ENCODE data around the gene WNT9A. TPM values are rescaled to one million over a fixed set of nuclear protein-coding genes. Genes with fewer than 3 reads are reported as not detected.

The WNT9A gene
- total and polyA plus RNA-seq, 9 of the 15 experiments (the other 6 are each of a cell fraction or from before 2014, with no cell fraction given): 0.04 to 0.17 (median 0.10) TPM; not detected in 4

- H3K9me3 ChIP-seq (replicated peaks; ENCODE audit: control insufficient read depth, insufficient read depth, low read depth, low read length): no peaks in the 10 kb centered on the region
- H3K36me3 ChIP-seq (ENCODE audit: control insufficient read depth, insufficient read depth, low read length): no peaks in the 10 kb centered on the region
- H3K79me2 ChIP-seq (ENCODE audit: control insufficient read depth, insufficient read depth, low read length): no peaks in the 10 kb centered on the region
- FAIRE-seq (no peak), DNase-seq (ENCODE audit: extremely low read depth in 1 of 4, low spot score in 3 of 4) (peak in 1 of 4 experiments; percentile 17), ATAC-seq (no peak)
- peaks cover 16 to 81% of the 10 kb centered on the region in 2 experiments for H3K27me3 ChIP-seq (ENCODE audit: control insufficient read depth in 2 of 2, insufficient read depth in 2 of 2, low read length in 2 of 2)
- intact Hi-C loops (cut with micrococcal nuclease): loop anchor here (10.0 kb wide), 1 partner anchor 494 kb away; no protein-coding TSS in a partner anchor
- ChIA-PET CTCF (ENCODE audit: low intra/inter-chr PET ratio) (interaction anchor here (0.7 kb wide), 1 partner anchor 567 kb away, joined by 3 read pairs; no protein-coding TSS in a partner anchor), POLR2A (interaction anchor here (0.6 to 0.7 kb wide), 2 partner anchors 214 to 714 kb away, joined by 3 to 4 read pairs; partner anchors contain the start of genes JMJD4 and SNAP47)
- peak overlapping the region; percentile 40; the same call in 1 of the 2 replicates for H3K4me3 ChIP-seq
- in situ Hi-C loops (cut with MboI): no loop called here
- peaks cover 17% of the 10 kb centered on the region for H4K20me1 ChIP-seq (replicated peaks; ENCODE audit: control insufficient read depth, insufficient read depth, low read length)
- peak overlapping the region; percentile 29; the same call in 1 of the 2 replicates for H2AFZ ChIP-seq (ENCODE audit: low read depth, low read length)
- H3K9ac ChIP-seq (ENCODE audit: insufficient read depth in 1 of 2, low read depth in 2 of 2, low read length in 2 of 2): peak overlapping the region in 1 of 2 experiments; percentile 83; a peak in 2 of 4 replicates
- peaks cover 2 to 51% of the 10 kb centered on the region in 2 experiments; a peak in 4 of 5 replicates for H3K4me1 ChIP-seq (replicated peaks in 1 of 2; ENCODE audit: control insufficient read depth in 2 of 2, insufficient read depth in 2 of 2, low read length in 2 of 2)
- no peaks in the 10 kb centered on the region for H3K9me1 ChIP-seq (ENCODE audit: control insufficient read depth, insufficient read depth, low read length)
- WGBS (ENCODE audit: insufficient coverage, low coverage, missing lambda C conversion rate): 22% methylated on average over 25 of the region's 25 CpGs
- no peak for TF ChIP-seq MXI1 (IDR thresholded peaks at IDR 0.05; ENCODE audit: low read depth, low read length)
- peak; percentile 62 to 66 for TF ChIP-seq NRF1 (conservative IDR thresholded peaks at IDR 0.05 in 1 of 2, IDR thresholded peaks at IDR 0.05 in 1 of 2)
- TF ChIP-seq HNRNPLL (IDR thresholded peaks at IDR 0.05; ENCODE audit: low read depth, low read length, poor library complexity, severe bottlenecking): peak; percentile 88
- BruUV-seq (replicated peaks): no TSS peak
- peak overlapping the region; percentile 48 for H3K4me2 ChIP-seq (ENCODE audit: insufficient read depth, low read length)
- no peak overlapping the region for H3K27ac ChIP-seq (ENCODE audit: extremely low read depth, low read depth, low read length)
Measured at GRCh38 chr1:227948493-227949260, 945 bp upstream of the WNT9A start.

- Histone ChIP-seq H3K4me3 (peak overlapping the region; percentile 40), H3K9me3 (replicated peaks; ENCODE audit: control insufficient read depth, insufficient read depth, low read depth, low read length) (no peaks in the 10 kb centered on the region), H3K36me3 (ENCODE audit: control insufficient read depth, insufficient read depth, low read length) (no peaks in the 10 kb centered on the region), H2AFZ (ENCODE audit: low read depth, low read length) (peak overlapping the region; percentile 72), H3K4me2 (ENCODE audit: insufficient read depth, low read length) (peak overlapping the region; percentile 69), H3K9me1 (ENCODE audit: control insufficient read depth, insufficient read depth, low read length) (no peaks in the 10 kb centered on the region), H3K79me2 (ENCODE audit: control insufficient read depth, insufficient read depth, low read length) (no peaks in the 10 kb centered on the region), H3K27me3 (ENCODE audit: control insufficient read depth in 2 of 2, insufficient read depth in 2 of 2, low read length in 2 of 2) (peaks cover 15 to 83% of the 10 kb centered on the region in 2 experiments), H3K9ac (ENCODE audit: insufficient read depth in 1 of 2, low read depth in 2 of 2, low read length in 2 of 2) (peak overlapping the region in 1 of 2 experiments; percentile 83; a peak in 2 of 4 replicates), H3K4me1 (replicated peaks in 1 of 2; ENCODE audit: control insufficient read depth in 2 of 2, insufficient read depth in 2 of 2, low read length in 2 of 2) (peaks cover 2 to 44% of the 10 kb centered on the region in 2 experiments; a peak in 4 of 5 replicates), H4K20me1 (replicated peaks; ENCODE audit: control insufficient read depth, insufficient read depth, low read length) (peaks cover 19% of the 10 kb centered on the region), H3K27ac (ENCODE audit: extremely low read depth, low read depth, low read length) (no peak overlapping the region)
- ChIA-PET POLR2A (no interaction called here), CTCF (ENCODE audit: low intra/inter-chr PET ratio) (interaction anchor here (2.8 to 2.9 kb wide), 2 partner anchors 185 to 466 kb away, joined by 21 to 25 read pairs; no protein-coding TSS in a partner anchor)
- BruUV-seq (replicated peaks): no TSS peak
- WGBS (ENCODE audit: insufficient coverage, low coverage, missing lambda C conversion rate): 1% methylated on average over 29 of the region's 36 CpGs
- in situ Hi-C loops (cut with MboI): no loop called here
- DNase-seq (ENCODE audit: extremely low read depth in 1 of 4, low spot score in 3 of 4) (peak in 1 of 4 experiments; percentile 55), ATAC-seq (peak; percentile 4), FAIRE-seq (no peak)
- intact Hi-C loops (cut with micrococcal nuclease): loop anchor here (10.0 kb wide), 1 partner anchor 493 kb away; no protein-coding TSS in a partner anchor
- TF ChIP-seq ZNF224 (CRISPR knock-in tag; IDR thresholded peaks at IDR 0.05) (no peak), ZNF174 (CRISPR knock-in tag; IDR thresholded peaks at IDR 0.05) (no peak), BRF2 (IDR thresholded peaks at IDR 0.05; ENCODE audit: borderline replicate concordance, insufficient read depth, insufficient read length) (no peak), KDM2B (CRISPR knock-in tag; IDR thresholded peaks at IDR 0.05) (peak; percentile 19; the same call in 1 of the 2 replicates), NRF1 (conservative IDR thresholded peaks at IDR 0.05 in 1 of 2, IDR thresholded peaks at IDR 0.05 in 1 of 2) (peak in 1 of 2 experiments; percentile 22; a peak in 1 of 4 replicates), ZBTB9 (CRISPR knock-in tag; IDR thresholded peaks at IDR 0.05) (no peak), SETDB1 (IDR thresholded peaks at IDR 0.05; ENCODE audit: low read length) (no peak), ZNF197 (CRISPR knock-in tag; IDR thresholded peaks at IDR 0.05; ENCODE audit: low read depth) (no peak), OTX1 (CRISPR knock-in tag; IDR thresholded peaks at IDR 0.05) (no peak)
Measured at GRCh38 chr1:227947386-227947675, 401 bp downstream of the WNT9A start.
